ENCODE results near the gene C16orf46.

Gene C16orf46

GRCh38 chr16:81014672-81015071 lies 62.4 kb downstream of the C16orf46 start:
- no peak for DNase-seq (ENCODE audit: low spot score)
- no peak for TF ChIP-seq CTCF (IDR thresholded peaks at IDR 0.05; ENCODE audit: extremely low read depth, missing control alignments)

GRCh38 chr16:81012974-81013373 lies 64.1 kb downstream of the C16orf46 start:
- TF ChIP-seq CTCF (IDR thresholded peaks at IDR 0.05; ENCODE audit: extremely low read depth, missing control alignments), result no peak
- no peak for DNase-seq (ENCODE audit: low spot score)

Measured in GM20000 (cell line).